Esophagus muscularis mucosa (tissue), 3 donors: Measurements from ENCODE around the gene RUSC1.
"Not testable (repeated sequence)": the region's sequence is repeated elsewhere in the genome, so short reads cannot be mapped to it uniquely, and the experiment has no call there.

Source experiments
- CTCF ChIP-seq, 3 experiments: fragments of 200-600 bp in 2 of 3; fragments of 450-650 bp in 1 of 3; sonication (generic) in 2 of 3; IDR thresholded peaks; one replicate each; pipeline ENCODE4 v1.5.1; 2017 to 2019; ENCODE audit warnings: antibody characterized with exemption in 3 of 3, mild to moderate bottlenecking in 2 of 3, moderate library complexity in 1 of 3
- POLR2A ChIP-seq: fragments of 450-650 bp; IDR thresholded peaks from one replicate; pipeline ENCODE4 v1.6.1; 2017; ENCODE audit warnings: antibody characterized with exemption, moderate library complexity, mild to moderate bottlenecking, low read depth
- POLR2AphosphoS5 ChIP-seq, 2 donors: sonication (generic); formaldehyde crosslinking; IDR thresholded peaks; one replicate each; pipeline ENCODE4 v1.6.1; 2017; ENCODE audit warnings: antibody characterized with exemption in 2 of 2

GRCh38 chr1:155291006-155291405, 29.7 kb upstream of the RUSC1 start:
- not testable (repeated sequence) for TF ChIP-seq CTCF (IDR thresholded peaks at IDR 0.05); POLR2A; POLR2AphosphoS5 (IDR thresholded peaks at IDR 0.05)
